GM19351 (cell line): ENCODE data around the gene ENPP5.

Experiments
- ATAC-seq: cut with Tn5 transposase; IDR thresholded peaks from one replicate; pipeline ENCODE4 v1.9.1; 2021; ENCODE audit warnings: mild to moderate bottlenecking, moderate library complexity; ENCODE audit not compliant: unreplicated experiment

The ENPP5 gene, protein sequence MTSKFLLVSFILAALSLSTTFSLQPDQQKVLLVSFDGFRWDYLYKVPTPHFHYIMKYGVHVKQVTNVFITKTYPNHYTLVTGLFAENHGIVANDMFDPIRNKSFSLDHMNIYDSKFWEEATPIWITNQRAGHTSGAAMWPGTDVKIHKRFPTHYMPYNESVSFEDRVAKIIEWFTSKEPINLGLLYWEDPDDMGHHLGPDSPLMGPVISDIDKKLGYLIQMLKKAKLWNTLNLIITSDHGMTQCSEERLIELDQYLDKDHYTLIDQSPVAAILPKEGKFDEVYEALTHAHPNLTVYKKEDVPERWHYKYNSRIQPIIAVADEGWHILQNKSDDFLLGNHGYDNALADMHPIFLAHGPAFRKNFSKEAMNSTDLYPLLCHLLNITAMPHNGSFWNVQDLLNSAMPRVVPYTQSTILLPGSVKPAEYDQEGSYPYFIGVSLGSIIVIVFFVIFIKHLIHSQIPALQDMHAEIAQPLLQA

DNA sequence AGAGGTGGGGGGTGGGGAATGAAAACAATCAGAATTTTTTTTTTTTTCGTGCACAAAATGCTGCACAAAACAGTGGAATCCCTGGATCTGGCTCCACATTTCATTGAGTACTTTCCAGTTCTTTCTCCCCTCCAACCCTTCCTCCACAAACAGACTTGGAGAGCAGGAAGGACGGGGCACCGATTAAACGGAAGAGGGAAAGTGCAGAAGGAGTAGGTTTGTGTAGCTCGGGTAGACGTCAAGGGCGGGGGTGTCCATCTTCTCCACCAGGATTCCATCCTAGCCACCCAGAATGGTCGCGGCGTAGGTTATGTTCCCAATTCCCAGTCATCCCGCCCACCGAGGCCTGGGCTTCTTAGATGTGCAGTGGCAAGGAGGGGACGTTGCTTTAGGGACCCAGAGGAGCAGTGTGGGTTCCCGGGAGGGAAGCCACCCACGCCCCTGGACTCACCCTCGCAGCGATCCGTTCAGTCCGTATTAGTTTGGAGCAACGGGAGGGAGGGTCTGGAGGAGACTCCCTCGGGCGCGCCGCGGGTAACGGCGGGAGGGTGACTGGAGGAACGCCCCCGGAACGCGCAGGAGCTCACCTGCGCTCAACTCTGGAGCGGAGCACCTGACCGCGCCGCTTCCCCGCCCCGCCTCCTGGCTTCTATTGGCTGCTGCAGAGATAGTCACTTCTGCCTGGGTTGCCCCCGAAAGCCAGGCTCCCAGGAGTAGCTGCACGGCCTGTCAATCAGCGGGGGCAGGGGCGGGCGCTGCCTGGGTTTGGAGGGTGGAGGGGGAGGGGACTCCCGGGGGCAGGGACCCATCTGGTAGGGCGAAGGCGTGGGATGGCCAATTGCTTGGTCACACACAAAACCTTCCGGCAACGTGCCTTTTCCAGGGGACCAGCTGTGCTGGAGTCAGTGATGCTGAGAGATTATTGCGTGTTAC lies at the start of gene ENPP5:
TSS of gene ENPP5 (minus strand) at position 624 of the 933 bp plus-strand sequence. CDS start 2,718 bp downstream, outside the sequence.
- peak; percentile 88 for ATAC-seq

DNA sequence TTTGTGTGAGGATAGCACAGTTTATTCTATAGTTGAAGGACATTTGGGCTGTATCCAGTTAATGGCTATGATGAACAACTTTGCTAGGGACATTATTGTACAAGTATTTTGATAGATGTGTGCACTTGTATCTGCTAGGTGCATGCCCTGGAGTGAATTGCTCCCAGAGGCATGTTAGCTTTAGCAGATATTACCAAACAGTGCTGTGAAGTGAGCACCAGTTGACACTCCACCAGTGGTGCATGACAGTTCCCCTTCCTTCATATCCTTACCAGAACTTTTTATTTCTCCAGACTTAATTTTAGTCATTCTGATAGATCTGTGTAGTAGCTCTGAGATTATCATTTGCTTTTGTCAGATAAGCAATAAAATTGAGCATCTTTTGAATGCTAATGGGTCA lies 48.9 kb upstream of the ENPP5 start:
- ATAC-seq: no peak

DNA sequence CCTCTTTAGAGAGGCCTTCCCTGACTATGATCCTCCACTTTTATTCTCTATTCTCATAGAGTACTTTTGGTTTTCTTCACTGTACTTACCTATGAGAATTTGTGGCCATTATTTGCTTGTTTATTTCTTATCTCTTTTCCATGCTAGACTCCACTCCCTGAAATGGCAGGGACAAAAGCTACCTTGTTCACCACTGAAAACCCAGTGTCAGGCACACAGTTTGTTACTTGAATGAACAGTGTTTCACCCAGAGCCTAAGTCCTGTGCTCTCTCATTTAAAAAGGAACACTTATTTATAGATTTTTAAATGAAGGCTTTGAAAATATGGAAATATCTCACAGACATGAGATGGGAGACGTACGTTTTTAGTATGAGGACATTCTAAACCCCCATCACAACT lies 47.7 kb upstream of the ENPP5 start:
- ATAC-seq: no peak

DNA sequence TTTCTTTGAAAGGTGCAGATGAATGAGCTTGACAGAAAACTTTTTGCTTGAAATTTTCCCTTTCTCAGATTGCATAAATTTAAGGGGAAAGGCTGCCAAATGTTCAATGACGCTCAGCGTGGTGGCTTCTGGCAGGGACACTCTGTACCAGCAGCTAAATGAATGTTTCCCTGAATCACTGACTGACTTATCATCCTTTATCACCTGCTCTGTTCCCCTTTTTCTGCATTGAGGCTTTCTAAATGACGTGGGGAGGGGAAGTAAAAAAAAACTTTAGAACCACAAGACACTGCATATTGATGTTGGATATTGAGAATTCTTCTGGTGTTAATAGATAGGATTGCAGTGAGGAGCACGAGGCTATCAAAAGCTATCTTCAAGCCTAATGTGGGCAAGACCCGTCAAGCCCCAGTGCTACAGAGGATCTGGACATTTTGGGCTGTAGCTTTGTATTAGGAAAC lies 46.9 kb upstream of the ENPP5 start:
- peak; percentile 62 for ATAC-seq

DNA sequence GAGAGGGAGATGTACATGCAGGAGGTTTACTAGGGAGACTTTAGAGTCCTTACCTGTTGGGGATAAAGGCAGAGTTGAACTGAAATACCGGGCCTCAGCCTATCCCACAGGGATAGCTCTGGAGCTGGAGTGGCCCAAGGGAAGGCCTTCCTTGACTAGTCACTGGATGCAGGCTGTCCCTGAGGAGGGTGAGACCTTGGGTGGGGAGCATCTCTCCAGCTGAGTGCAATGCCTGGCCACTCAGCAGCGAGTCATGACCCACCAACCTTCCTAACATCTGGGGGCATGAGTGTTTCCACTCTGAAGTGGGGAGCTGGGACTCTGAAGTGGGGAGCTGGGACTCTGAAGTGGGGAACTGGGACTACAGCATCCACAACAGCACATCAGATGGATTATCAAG lies 46.1 kb upstream of the ENPP5 start:
- ATAC-seq: no peak

DNA sequence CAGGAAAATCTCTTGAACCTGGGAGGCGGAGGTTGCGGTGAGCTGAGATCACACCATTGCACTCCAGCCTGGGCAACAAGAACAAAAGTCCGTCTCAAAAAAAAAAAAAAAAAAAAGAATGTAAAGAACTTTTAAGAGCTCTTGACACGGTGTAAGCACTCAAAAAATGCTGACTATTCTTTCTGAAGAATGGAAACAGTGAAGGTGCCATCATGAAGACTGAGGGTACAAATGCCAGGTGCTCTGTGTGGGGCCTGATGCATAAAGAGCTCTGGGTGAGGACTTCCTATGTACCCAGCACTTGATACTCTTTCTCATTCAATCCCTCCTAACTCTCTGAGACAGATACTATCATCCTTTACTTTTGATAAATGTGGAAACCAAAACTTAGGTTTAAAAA lies 45.0 kb upstream of the ENPP5 start:
- ATAC-seq: no peak

DNA sequence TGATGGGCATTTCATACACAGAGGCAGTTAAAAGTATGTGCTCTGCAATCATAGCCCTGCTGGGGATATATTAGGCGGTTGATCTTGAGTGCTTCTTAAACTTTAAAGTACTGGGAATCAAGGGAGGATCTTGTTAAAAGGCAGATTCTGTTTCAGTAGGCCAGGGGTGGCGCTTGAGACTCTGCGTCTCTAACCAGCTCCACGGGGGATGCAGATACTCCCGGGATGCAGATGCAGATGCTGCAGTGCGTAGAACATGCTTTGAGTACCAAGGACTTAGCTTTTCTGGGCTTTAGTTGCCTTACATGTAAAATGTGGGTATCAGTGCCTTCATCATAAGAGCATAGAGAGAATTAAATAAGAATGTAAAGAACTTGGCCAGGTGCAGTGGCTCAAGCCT lies 44.4 kb upstream of the ENPP5 start:
- ATAC-seq: no peak

DNA sequence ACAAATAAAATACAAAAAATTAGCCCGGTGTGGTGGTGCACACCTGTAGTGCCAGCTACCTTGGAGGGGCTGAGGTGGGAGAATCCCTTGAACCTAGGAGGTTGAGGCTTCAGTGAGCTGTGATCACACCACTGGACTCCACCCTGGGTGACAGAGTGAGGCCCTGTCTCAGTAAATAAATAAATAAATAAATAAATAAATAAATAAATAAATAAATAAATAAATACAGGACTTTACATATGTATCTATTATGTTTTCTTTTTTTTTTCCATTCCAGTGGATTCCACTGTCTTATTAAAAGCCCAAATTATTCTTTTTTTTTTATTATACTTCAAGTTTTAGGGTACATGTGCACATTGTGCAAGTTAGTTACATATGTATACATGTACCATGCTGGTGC lies 41.1 kb upstream of the ENPP5 start:
- ATAC-seq: no peak

DNA sequence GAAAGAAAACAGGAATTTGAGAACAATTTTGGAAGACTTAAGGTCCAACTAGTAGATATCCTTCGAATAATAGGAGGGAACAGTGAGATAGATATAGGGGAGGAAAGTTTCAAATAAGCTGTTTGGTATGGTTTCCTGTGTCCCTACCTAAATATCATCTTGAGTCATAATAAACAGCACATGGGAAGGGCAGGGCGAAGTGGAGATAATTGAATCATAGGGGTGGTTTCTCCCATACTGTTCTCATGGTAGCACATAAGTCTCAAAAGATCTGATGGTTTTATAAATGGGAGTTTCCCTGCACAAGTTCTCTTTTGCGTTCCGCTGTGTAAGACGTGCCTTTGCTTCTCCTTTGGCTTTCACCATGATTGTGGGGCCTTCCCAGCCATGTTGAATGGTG lies 39.5 kb upstream of the ENPP5 start:
- ATAC-seq: no peak

DNA sequence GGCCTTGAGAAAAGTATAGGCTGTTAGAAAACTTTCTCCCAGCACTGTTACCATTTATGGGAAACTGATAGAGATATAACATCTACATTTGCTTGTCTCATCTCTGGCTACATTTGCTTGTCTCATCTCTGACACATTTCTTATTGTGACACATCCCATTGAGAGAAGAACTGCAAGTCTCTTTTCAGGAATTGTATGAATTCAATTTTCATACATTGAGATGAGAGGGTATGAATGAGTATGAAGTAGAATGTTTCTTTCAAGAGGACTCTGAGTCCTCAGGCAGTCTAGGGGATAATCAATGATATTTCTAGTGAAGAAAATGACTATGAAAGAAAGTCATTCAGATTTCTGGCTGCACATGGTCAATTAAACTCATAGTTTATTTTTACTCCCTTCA lies 37.5 kb upstream of the ENPP5 start:
- ATAC-seq: no peak

DNA sequence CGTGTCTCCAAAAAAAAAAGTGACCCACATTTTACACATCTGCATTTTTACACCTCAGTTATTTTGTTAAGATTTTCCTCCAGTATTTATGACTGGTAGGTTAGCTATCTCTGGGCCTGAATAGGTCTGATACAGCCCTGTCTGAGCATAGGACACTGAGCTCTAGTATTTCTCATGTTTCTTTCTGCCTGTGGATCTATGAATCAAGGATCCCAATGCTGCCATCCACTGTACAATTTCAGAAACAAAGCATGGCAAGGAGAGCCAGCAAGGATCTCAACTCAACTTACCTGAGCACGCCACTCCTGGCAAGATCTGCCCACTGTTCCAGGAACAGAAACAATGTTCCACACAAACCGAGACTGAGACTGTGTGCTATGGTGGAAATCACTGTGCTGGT lies 36.4 kb upstream of the ENPP5 start:
- no peak for ATAC-seq

DNA sequence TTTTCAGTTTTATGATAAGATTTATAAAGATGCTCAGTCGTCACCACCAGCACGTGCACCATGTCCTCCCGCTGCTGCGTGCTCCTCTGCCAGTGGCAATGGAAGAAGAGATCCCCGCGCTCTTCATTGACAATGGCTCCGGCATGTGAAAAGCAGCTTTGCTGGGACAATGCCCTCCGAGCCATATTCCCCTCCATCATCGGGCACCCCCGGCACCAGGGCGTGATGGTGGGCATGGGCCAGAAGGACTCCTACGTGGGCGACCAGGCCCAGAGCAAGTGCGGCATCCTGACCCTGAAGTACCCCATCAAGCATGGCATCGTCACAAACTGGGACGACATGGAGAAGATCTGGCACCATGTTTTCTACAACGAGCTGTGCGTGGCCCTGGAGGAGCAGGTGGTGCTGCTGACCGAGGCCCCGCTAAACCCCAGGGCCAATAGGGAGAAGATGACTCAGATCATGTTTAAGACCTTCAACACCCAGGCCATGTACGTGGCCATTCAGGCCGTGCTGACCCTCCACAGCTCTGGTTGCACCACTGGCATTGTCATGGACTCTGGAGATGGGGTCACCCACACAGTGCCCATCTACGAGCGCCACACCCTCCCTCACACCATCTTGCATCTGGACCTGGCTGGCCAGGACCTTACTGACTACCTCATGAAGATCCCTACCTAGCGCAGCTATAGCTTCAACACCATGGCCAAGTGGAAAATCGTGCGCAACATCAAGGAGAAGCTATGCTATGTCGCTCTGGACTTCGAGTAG lies 34.3 kb upstream of the ENPP5 start:
- ATAC-seq: no peak

DNA sequence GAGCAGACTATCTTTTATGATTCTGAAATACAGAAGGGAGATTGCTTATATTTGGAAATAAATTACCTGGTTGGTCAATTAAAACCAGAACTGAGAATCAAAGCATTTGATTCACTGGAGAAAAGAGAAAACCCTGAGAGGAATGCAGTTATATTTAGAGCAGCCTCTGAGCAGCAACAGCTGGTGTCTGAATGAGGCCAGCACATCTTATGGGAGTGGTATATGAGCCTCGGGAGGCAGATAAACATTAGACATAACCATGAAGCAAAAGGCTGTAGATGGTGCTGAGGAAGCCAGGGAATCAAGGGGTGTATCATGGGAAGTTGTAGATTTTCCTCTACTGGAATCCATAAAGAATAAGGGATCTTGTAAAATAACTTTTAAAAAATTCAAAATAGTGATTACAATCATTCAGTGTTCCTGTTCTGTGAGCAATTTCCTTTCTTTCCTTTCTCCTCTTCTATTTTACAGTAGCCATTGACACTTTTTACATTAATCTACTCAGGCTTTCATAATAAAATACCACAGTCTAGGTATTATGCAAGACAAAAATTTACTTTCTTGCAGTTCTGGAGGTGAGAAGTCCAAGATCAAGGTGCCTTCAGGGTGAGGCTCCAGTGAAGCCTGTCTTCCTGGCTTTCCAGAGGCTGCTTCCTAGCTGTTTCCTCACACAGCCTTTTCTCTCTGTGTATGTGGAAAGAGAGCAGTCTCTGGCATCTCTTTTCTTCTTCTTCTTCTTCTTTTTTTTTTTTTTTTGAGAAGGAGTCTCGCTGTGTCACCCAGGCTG lies 32.8 kb upstream of the ENPP5 start:
- ATAC-seq: no peak

DNA sequence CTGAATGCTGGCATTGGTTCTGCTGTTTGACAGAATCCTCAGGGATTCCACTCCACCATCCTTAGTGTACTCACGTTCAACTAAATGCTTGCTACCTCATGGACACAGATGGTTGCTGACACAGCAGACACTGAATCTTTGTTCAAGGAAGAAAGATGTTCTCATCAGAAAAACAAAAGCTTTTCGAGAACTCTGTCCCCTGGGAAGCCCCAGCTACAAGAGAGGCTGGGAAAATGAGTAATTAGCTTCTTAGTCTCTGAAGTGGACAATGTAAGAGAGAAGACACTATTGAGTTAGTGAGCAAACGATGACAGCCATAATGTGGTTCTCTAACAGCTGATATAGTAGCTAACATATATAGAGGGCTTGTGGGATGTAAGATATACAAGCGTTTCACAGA lies 30.9 kb upstream of the ENPP5 start:
- no peak for ATAC-seq

DNA sequence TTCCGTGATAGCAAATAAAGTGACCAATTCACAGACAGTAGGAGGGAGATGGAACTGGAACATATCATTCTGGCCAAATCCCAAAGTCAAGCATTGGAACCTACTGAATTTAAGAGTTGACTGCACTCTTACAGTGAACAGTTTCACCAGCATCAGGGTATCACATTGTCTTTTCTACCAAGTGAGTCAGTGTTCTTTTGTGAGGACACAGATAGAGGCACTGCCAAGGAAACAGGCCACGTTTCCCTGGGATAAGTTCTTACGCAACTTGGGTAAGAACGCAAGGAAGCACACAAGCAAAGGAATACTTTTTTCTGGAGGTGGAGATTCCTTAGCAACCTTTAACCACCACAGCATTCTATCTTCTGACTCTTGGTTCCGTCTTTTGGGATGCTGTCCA lies 28.6 kb upstream of the ENPP5 start:
- ATAC-seq: no peak

DNA sequence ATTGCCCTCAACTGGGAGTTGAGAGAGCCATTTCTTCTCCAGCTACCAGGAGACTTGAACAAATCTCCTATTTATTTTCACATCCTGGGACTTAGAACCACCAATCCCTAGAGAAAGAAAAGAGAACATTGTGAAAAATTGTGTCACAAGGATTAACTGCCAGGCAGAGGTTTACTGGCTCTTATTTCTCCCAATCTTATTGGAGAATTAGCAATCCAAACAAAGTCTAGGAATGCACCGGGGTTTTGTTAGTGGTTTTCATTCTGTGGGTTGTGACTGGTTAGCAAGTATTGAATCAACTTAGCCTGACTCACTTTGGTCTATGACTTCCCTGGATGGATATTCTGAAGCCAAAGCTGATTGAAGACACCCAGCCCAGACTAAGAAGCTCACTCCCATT lies 21.2 kb upstream of the ENPP5 start:
- ATAC-seq: no peak

DNA sequence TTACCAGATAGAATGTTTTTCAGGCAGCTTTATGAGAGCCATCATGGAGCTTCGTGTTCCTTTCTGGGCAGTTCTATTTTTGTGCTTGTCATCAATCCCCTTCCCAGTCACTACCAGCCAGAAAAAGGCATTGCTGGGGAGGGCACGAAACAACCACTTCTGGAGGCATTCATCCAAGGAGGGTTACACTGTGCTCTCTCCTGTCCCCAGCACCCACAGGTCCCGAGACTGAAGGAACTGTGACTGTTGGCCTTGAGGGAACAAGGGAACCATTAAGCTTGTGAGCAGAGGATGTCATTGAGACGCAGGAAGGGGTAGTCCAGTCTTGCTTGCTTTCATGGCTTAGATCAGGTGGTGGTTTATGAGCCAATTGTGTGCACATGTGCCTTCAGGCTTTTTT lies 20.1 kb upstream of the ENPP5 start:
- ATAC-seq: no peak

DNA sequence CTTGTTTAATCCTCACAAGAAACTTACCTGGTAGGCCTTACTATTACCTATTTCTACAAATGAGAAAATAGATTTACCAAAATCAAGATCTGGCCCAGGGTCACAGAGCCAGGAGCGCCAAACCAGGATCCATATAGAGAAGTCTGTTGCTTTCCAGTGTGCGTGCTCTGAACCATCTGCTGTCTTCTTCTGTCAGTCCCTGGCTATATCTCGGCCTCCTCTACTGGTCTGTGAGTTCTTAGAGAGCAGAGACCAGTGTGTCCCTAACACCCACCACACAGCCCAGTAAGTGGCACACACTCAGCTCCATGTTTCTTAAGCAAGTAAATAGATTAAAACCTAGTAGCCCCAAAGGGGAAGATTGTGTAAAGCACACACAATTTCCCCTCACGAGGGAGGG lies 18.9 kb upstream of the ENPP5 start:
- ATAC-seq: no peak

DNA sequence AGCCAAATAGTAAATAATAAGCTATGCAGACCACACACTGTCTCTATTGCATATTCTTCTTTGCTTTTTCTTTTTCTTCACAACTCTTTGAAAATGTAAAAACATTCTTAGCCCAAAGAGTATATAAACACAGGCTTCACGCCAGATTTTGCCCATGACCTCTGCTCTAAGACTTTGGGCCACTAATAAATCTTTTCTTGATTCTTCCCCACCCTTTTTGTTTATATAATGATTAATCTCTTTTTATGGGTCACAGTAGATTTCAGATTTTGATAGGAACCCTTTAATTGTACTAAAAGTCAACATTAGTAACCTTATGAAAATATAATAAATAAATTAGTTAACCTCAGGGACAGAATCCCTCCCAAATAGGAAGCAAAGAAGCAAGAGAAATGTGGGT lies 15.8 kb upstream of the ENPP5 start:
- no peak for ATAC-seq

DNA sequence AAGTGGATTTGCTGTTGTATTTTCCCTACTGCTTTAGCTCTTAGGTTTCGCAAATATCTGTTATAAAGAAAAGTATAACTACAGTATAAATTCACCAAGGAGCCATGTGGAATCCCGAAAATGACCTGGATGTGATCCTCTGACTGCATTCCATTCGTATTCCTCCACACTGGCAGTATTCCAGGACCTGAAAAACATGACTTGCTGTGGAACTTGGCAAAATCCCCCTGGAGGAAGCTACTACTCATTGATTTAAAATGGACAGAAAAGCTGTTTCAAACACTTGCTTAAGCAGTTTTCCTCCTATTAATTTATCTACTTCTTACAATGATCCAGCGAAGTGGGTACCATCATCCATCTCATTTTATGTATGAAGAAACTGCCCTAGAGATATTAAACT lies 13.3 kb upstream of the ENPP5 start:
- ATAC-seq: no peak
